IPS DF 6.9 (cell line): ENCODE data around the gene CNTNAP2.

ENCODE experiments used
- DNase-seq: peaks from one replicate; pipeline ENCODE4 v3.0.0-alpha.2; 2013; ENCODE audit warnings: low read depth, low spot score
- H3K27ac ChIP-seq: one replicate; pipeline ENCODE4 v1.5.1; 2013; ENCODE audit warnings: low read length, control low read depth
- H3K27me3 ChIP-seq: 2 replicates; pipeline ENCODE4 v1.6.1; 2013; ENCODE audit warnings: mild to moderate bottlenecking, low read length; ENCODE audit not compliant: control insufficient read depth, insufficient read depth
- H3K36me3 ChIP-seq: 2 replicates; pipeline ENCODE4 v1.6.1; 2013; ENCODE audit warnings: low read length; ENCODE audit not compliant: control insufficient read depth, insufficient read depth
- H3K4me1 ChIP-seq: 2 replicates; pipeline ENCODE4 v1.6.1; 2013; ENCODE audit warnings: low read length; ENCODE audit not compliant: control insufficient read depth, insufficient read depth
- H3K4me3 ChIP-seq: 2 replicates; pipeline ENCODE4 v1.5.1; 2013; ENCODE audit warnings: mild to moderate bottlenecking, low read length
- H3K9me3 ChIP-seq: 2 replicates; pipeline ENCODE4 v1.6.1; 2013; ENCODE audit warnings: low read length, inconsistent platforms; ENCODE audit not compliant: control insufficient read depth, insufficient read depth
- WGBS: extraction: QIAGEN DNeasy Blood & Tissue Kit; methylation state at CpG from one replicate; pipeline ENCODE4 v1.1.7; 2013; ENCODE audit warnings: mixed read lengths, missing lambda C conversion rate; ENCODE audit not compliant: insufficient read length, insufficient coverage; 5-methylcytosine and 5-hydroxymethylcytosine counted together

CNTNAP2 gene

GRCh38 chr7:147151661-147152060, 1035.1 kb downstream of the CNTNAP2 start:
- Histone ChIP-seq H3K4me3 (no peak overlapping the region), H3K4me1 (no peaks in the 10 kb centered on the region), H3K9me3 (no peaks in the 10 kb centered on the region), H3K36me3 (no peaks in the 10 kb centered on the region), H3K27me3 (no peaks in the 10 kb centered on the region), H3K27ac (no peak overlapping the region)
- no peak for DNase-seq

GRCh38 chr7:147153571-147153970, 1037.0 kb downstream of the CNTNAP2 start:
- Histone ChIP-seq H3K4me1 (no peaks in the 10 kb centered on the region), H3K9me3 (no peaks in the 10 kb centered on the region), H3K4me3 (no peak overlapping the region), H3K36me3 (no peaks in the 10 kb centered on the region), H3K27me3 (no peaks in the 10 kb centered on the region), H3K27ac (no peak overlapping the region)
- no peak for DNase-seq
- no CpG with 5 or more reads among the region's 3 CpGs for WGBS

GRCh38 chr7:147161405-147161804, 1044.8 kb downstream of the CNTNAP2 start:
- WGBS = no CpG with 5 or more reads among the region's 1 CpG
- Histone ChIP-seq H3K9me3 (no peaks in the 10 kb centered on the region), H3K36me3 (no peaks in the 10 kb centered on the region), H3K27ac (no peak overlapping the region), H3K4me1 (no peaks in the 10 kb centered on the region), H3K4me3 (no peak overlapping the region), H3K27me3 (no peaks in the 10 kb centered on the region)
- DNase-seq = no peak

DNA sequence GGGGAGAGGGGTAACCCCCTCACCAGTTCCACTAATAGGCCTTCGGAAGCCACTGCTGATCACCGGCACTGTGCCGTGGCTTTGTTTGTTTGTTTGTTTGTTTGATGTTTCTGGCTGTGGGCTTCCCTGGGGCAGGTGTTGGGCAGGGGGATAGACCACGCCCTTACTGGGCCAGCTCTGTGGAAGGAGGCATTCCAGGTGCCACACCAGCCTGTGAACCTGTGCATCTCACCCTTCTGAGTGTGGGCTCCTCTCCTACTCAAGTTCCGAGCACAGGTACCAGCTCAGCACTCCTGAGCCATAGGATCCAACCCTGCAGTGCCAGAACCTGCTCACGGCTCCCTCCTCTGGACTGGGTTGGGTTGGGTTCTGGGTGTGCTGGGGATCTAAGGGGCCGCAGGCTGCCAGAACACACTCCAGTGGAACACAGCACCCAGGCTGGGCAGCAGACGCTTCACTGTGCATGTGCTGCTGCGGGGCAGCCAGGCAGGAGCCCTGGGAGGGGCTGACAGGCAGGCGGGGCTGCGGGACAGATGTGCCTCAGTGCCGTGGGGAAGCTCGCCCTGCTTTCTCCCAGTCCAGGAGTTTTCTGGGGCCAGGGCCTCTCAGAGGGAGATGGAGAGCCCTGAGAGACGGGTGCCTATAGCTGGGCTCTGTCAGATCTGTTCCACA, 1053.9 kb downstream of the CNTNAP2 start:
- H3K4me3 ChIP-seq = no peak overlapping the region
- H3K4me1 ChIP-seq = no peaks in the 10 kb centered on the region
- WGBS = no CpG with 5 or more reads among the region's 14 CpGs
- H3K27ac ChIP-seq = no peak overlapping the region
- DNase-seq = no peak
- H3K27me3 ChIP-seq = no peaks in the 10 kb centered on the region
- no peaks in the 10 kb centered on the region for H3K36me3 ChIP-seq
- H3K9me3 ChIP-seq = no peaks in the 10 kb centered on the region

DNA sequence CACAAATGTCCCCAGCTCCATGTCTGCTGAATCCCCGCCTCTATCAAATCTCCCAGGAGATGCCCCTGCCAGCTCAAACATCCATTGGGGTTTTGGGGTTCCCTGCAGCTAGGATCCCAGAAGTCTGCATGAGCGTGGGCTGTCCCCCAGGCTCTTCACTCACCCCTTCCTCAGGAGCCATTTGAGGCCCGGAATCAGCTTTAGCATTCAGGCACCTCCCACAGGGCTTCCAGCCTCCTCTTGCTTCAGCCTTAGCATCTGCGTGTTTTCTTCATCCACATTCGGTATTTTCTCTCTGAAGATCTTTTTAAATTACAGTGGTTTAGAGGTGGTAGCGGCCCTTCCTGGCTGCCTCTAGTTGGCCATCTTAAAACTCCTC, 1054.4 kb downstream of the CNTNAP2 start:
- no peak overlapping the region for H3K27ac ChIP-seq
- no peaks in the 10 kb centered on the region for H3K4me1 ChIP-seq
- no peak overlapping the region for H3K4me3 ChIP-seq
- no peaks in the 10 kb centered on the region for H3K9me3 ChIP-seq
- no CpG with 5 or more reads among the region's 6 CpGs for WGBS
- no peak for DNase-seq
- no peaks in the 10 kb centered on the region for H3K36me3 ChIP-seq
- no peaks in the 10 kb centered on the region for H3K27me3 ChIP-seq

DNA sequence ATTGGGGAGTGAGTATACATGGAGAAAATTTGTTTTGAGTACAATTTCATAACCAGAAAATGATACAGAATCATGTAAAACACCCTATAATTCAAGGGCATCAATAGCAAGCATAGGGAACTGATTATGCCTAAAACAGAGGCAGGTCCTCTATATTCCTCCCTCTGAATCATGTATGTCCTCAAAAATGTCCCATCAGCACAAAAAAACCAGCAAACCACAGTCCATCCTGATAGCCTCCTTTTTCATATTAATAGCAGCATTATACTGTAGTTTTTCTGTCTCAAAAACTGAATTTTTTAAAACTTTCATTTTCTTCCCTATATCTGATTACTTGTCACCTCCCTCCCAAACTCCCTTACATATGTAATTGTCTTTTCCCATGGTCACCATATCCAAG, 1057.3 kb downstream of the CNTNAP2 start:
- H3K27ac ChIP-seq = no peak overlapping the region
- H3K36me3 ChIP-seq = no peaks in the 10 kb centered on the region
- no peaks in the 10 kb centered on the region for H3K9me3 ChIP-seq
- H3K4me1 ChIP-seq = no peaks in the 10 kb centered on the region
- no peaks in the 10 kb centered on the region for H3K27me3 ChIP-seq
- no peak for DNase-seq
- no peak overlapping the region for H3K4me3 ChIP-seq

DNA sequence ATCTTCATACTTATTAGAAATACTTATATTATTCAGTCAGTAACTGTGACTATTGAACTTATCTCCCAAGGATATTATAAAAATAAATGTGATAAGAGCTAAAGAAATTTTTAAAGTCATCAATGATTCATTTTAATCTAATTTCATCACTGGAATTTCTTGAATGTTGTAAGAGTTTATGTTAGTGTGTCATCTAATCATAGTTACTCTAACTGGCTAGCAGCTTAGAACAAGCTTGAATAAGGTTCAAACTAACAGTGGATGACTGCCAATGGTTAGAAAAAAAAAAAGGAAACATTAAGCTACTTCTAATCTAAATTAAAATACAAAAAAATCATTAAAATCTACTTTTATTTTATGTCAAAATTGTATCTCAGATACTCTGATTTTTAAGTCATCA, 1066.3 kb downstream of the CNTNAP2 start:
- Histone ChIP-seq H3K36me3 (no peaks in the 10 kb centered on the region), H3K27ac (no peak overlapping the region), H3K4me3 (no peak overlapping the region), H3K4me1 (no peaks in the 10 kb centered on the region), H3K9me3 (no peaks in the 10 kb centered on the region), H3K27me3 (no peaks in the 10 kb centered on the region)
- DNase-seq = no peak

- no CpG with 5 or more reads among the region's 2 CpGs for WGBS
These were observed 1066.7 kb downstream of the CNTNAP2 start for GRCh38 chr7:147183276-147183675.

DNA sequence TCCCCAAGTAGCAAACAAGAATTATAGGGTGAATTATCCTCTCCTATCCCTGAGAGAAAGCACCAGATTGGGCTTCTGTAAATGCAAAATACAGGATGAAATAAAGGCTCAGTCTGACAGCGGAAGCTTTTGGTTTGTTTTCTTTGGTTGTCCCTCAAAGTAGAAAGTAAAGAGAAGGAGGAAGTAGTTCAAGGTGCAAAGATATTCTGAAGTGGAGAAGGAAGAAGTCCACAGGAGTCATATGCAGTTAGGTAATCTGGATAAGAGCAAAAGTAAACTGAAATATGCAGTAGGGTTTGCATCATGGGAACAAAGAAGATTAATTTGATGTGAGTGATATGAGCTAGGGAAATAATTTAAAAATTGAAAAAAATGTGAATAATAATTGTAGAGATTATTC, 1071.9 kb downstream of the CNTNAP2 start:
- WGBS = no CpG with 5 or more reads among the region's 1 CpG
- H3K27me3 ChIP-seq = no peaks in the 10 kb centered on the region
- H3K9me3 ChIP-seq = no peaks in the 10 kb centered on the region
- H3K4me3 ChIP-seq = no peak overlapping the region
- H3K36me3 ChIP-seq = no peaks in the 10 kb centered on the region
- H3K27ac ChIP-seq = no peak overlapping the region
- no peak for DNase-seq
- no peaks in the 10 kb centered on the region for H3K4me1 ChIP-seq

More at GRCh38 chr7:147183276-147183675, 1066.7 kb downstream of the CNTNAP2 start:
- no peaks in the 10 kb centered on the region for H3K4me1 ChIP-seq
- H3K9me3 ChIP-seq = no peaks in the 10 kb centered on the region
- H3K36me3 ChIP-seq = no peaks in the 10 kb centered on the region
- H3K27ac ChIP-seq = no peak overlapping the region
- no peak overlapping the region for H3K4me3 ChIP-seq
- DNase-seq = no peak
- no peaks in the 10 kb centered on the region for H3K27me3 ChIP-seq

GRCh38 chr7:147193476-147193875, 1076.9 kb downstream of the CNTNAP2 start:
- H3K4me1 ChIP-seq = no peaks in the 10 kb centered on the region
- DNase-seq = no peak
- H3K9me3 ChIP-seq = no peaks in the 10 kb centered on the region
- no peak overlapping the region for H3K4me3 ChIP-seq
- no peaks in the 10 kb centered on the region for H3K36me3 ChIP-seq
- no peak overlapping the region for H3K27ac ChIP-seq
- H3K27me3 ChIP-seq = no peaks in the 10 kb centered on the region

DNA sequence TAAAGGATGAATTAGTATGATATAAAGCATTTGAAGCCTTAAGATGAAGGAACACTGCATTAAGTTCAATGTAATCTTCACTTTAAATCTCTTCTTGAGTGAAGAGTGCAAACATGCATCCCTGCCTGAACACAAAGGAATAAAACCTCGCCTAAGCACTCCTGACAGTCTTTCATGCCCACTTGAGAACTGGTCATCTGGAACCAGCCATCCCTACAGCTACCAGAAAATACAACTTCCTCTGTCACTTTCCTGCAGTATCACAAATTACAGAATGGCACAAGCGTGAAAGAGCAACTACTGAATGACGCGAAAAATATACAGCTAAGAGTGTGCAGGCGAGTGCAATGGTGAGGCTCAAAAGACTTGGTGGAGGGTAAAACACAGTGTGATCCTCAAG, 1079.9 kb downstream of the CNTNAP2 start:
- no peaks in the 10 kb centered on the region for H3K9me3 ChIP-seq
- WGBS = no CpG with 5 or more reads among the region's 5 CpGs
- no peaks in the 10 kb centered on the region for H3K36me3 ChIP-seq
- H3K27ac ChIP-seq = no peak overlapping the region
- H3K4me1 ChIP-seq = no peaks in the 10 kb centered on the region
- H3K4me3 ChIP-seq = no peak overlapping the region
- no peak for DNase-seq
- no peaks in the 10 kb centered on the region for H3K27me3 ChIP-seq
